ENCODE measurements around the gene GOLM1.

DNA sequence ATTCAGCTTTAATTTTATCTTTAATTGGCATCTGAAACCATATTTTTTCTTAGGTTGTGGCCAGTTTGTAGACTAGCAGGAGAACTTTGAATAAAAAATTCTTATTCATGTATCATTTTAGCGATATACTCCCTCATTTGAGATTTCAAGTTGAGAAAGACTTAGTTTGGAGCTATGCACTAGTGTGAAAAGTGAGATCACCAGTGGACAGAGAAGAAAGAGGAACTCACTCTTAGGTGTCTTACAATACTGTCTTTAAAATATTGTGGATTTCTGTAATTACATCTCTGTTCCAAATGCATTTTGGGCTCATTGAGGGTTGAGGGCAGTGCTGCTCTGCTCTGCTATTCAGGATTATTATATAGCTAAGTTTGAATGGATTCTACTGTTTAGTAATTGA is 103.8 kb downstream of the GOLM1 start:
- TF ChIP-seq EZH2 (IDR thresholded peaks at IDR 0.05; ENCODE audit: insufficient read depth, poor library complexity, severe bottlenecking) (no peak), EZH2phosphoT487 (IDR thresholded peaks at IDR 0.05; ENCODE audit: insufficient read depth, low read depth) (no peak)
